Activated CD4-positive, alpha-beta T cell treated with anti-CD3 and anti-CD28 coated beads, Interleukin-2, Interleukin-6, amounts not matched to agents 100 ng/mL and 50 ng/mL, durations not matched to agents 16 hours and 8 hours (primary cell): ENCODE data around the gene TINCR.
A peak's percentile ranks its signal among the peaks of the same experiment; 100 is the strongest.

Experiments
- DNase-seq: peaks from one replicate; pipeline ENCODE4 v3.0.0-alpha.2; 2020

The TINCR gene

DNA sequence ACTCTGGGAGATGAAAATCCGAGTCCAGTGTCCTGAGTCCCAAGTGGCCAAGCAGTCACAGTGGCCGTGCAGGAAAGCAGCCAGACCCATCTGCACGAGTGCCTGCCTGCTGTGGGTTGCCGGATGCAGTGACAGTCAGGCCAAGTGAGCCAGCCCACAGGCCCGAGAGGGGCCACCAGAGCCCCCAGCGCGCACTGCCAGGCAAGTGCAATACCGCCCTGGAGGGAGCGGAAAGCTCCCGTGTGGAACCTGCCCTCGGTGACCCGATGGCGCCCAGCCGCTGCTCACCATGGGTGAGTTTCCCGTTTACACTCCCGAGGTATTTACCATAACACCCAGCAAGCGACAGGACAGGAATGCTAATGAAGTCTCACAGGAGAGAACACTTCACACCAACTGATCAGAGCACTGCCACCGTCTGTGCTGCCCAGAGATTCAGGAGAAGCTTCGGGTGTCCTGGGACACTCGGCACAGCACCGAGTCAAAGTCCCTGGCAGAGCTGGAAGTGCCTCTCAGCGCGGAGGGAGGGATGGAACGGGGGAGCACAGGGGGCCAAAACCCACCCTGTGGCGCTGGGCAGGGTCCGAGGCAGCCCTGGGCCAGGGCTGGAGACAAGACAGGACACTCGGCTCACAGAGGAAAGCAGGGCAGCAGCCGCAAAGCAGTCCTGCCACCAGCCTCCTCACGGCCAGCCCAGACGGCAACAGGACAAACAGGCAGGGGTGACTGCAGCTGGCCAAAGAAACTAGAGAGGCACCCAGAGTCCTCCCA is 21.3 kb upstream of the TINCR start:
- DNase-seq = no peak

DNA sequence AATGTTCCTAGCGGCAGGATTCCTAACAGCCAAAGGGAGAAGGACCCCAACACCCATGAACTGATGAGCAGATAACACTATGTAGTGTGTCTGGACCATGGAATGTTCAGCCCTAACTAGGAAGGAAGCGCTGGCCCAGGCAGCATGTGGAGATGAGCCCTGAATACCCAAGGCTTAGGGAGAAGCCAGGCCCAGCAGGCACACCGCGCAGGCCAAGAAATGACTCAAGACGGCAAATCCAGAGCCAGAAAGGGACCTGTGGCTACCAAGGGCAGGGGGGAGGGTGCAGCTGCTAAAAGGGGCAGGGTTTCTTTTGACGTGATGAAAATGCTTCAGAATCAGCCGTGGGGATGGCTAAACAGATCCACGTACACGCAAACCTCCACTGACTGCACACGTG is 20.7 kb upstream of the TINCR start:
- no peak for DNase-seq

GRCh38 chr19:5587661-5588060 is 19.9 kb upstream of the TINCR start:
- DNase-seq = no peak

GRCh38 chr19:5587071-5587455 is 19.3 kb upstream of the TINCR start:
- DNase-seq = no peak

DNA sequence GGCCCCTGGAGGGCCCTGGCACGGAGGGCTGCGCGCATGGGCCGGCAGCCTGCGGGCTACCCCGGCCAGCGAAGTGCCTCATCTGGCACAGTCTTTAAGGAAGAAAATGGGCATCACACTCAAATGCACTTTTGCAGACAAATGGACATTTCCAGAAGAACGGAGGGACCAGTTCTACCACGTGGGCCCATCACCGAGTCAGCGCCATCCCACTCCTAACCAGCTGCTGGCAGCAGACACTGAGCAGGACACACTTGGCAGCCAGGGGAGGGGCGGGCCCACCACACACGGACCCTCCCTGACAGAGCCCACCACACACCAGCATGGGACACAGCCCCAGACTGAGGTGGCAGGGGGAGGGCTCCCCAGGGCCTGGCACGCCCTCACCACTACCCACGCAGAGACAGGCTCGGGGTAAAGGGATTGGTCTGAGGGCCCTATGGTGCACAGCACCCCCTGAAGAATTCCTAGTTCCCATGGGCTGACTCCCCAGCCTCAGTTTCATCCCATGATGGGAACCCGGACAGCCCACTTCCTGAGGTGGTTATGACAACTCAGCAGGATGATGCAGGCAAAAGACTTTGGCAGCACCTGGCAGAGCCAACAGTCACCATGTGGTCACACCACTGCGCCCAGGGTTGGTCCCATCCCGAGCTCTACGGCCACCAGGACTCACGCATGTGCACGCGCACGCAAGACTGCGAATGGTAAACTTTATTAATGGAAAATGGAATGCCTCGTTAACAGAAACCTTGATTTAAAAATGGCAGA is 18.7 kb upstream of the TINCR start:
- DNase-seq = peak; percentile 4

- peak; percentile 25 for DNase-seq
These were observed 17.9 kb upstream of the TINCR start for GRCh38 chr19:5585461-5586299.

DNA sequence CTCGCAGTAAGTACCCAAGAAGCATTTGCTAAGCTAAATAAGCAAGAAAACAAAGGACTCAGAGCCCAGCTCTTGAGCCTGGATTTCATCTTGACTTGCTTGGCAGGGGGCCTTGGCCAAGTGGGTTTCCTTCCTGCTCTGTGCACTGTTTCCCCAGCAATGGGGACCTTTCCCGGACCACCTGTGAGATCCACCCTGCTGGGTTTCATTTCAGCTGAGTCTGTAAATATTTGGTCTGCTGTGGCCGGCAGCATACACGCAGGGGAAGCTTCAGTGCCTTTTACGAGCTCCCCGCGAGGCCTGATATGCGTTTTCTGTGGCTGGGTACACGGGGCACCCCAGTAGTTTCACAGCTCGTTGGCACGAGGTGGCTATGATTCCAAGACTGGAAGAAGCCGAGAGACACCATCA is 12.4 kb upstream of the TINCR start:
- DNase-seq = no peak

DNA sequence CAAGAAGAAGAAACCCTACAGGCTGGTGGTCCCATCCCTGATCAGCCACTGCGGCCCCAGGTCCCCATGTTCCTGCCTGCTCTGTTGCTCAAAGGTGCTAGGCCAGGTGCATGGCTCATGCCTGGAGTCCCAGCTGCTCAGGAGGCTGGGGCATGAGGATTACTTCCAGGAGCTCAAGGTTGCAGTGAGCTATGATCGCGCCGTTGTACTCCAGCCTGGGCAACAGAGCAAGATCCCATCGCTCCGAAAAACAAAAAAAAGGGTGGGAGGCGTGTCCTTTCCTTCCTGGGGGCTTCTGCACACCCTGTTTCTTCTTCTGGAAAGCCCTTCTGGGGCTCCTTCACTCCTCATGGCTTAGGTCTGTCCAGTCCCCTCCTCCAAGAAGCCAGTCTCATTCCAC is 11.9 kb upstream of the TINCR start:
- no peak for DNase-seq

DNA sequence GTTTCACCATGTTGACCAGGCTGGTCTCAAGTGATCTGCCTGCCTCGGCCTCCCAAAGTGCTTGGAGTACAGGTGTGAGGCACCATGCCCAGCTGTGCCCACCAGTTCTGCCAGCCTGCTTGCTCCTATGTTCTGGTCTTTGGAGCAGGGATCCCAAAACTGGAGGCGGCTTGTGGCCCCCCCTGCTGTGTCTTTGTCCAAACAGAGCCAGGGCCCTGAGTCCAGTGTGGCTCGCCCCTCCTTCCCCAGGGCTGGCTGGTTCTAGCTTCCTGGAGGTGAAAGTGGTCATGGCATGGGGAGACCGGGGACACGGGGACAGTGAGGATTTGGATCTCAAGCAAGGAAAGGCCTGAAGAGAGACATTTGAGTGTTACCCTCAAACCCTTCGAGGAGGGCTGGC is 11.5 kb upstream of the TINCR start:
- DNase-seq = no peak

- DNase-seq = peak; percentile 77
These were observed 10.5 kb upstream of the TINCR start for GRCh38 chr19:5578097-5578846.

DNA sequence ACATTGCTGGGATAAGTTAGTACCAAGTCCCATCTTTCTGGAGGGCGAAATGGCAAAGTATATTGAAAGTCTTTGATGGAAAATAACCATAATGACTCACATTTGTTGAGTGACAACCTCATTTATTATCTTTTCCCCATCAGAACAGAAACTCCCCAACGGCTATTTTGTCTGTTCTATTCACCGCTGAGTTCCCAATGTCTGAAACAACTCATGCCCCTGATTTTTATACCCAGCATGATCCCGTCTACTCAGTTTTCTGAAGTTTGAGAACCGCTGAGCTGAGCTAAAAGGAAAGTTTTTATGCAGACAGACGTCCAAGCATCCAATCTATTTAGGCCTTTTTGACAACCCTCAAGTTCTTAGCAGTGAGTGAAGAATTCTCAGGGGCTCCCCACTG is 7.8 kb upstream of the TINCR start:
- DNase-seq = no peak

- no peak for DNase-seq
These were observed 5.0 kb upstream of the TINCR start for GRCh38 chr19:5572556-5573286.

GRCh38 chr19:5571777-5572176 is 4.0 kb upstream of the TINCR start:
- DNase-seq = no peak

DNA sequence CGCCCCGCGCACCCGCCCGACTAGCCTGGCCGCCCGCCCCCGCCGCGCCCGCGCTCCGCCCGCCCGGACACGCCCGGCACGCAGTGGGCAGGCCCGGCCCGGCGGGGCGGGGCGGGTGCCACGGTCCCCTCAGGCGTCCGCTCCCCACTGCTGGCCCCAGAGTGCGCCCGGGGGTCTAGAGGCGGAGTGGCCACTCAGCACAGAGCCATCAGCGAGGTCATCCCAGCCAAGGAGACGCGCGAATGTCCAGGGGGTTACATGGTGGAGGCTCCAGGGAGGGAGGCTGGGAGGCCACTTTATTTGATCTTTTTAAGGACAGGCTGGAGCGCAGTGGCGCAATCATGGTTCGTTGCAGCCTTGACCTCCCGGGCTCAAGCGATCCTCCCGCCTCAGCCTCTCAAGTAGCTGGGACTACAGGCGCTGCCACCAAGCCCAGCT is 236 bp upstream of the TINCR start:
- no peak for DNase-seq

DNA sequence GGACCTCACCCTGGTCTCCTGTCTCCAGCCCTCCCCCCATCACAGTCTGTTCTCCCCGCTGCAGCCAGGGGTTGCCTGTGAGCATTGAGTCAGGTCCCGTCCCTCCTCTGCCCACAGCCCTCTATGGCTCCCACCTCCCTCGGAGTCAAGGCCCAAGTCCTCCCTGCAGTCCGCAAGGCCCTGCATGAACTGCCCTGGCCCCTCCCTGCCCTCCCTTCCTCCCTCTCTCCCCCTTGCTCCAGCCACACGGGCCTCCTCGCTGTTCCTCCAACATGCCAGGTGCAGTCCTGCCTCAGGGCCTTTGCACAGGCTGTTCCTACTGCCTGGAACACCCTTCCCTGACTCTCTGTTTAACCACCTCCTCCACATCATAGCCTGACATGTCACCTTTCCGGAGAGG is 2.8 kb downstream of the TINCR start:
- no peak for DNase-seq

DNA sequence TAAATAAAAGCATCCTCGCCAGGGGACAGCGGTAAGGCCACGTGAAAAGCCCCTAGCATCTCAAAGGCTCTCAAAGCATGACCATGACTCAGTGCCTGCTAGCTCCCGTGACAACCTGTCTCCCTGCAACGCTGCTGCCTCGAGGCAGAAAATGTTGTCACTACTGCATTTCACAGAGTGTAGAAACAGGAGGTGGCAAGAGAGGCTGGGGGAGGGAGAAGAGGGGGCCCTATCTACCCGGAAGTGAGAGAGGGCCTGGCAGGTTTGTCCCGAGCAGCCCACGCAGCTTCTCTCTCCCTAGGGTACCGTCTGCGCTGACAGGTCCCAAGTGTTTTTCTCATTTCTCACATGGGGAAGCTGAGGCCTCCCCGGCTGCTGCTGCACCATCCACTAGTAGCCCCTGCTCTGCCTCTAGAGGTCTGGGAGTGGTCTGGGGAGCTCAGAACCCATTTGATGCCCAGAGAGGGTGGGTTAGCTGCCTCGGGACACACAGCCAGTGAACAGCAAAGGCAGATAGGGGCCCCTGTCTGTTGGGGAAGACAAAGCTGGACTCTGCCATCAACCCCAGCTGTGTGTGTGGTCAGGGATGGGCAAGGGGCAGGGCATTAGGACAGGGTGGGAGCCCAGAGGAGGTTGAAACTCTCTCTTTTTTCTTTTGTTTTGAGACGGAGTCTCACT is 3.7 kb downstream of the TINCR start:
- DNase-seq = no peak

GRCh38 chr19:5563008-5563431 is 4.7 kb downstream of the TINCR start:
- no peak for DNase-seq

GRCh38 chr19:5562280-5562679 is 5.5 kb downstream of the TINCR start:
- DNase-seq = no peak

GRCh38 chr19:5561559-5561958 is 6.2 kb downstream of the TINCR start:
- DNase-seq = no peak

DNA sequence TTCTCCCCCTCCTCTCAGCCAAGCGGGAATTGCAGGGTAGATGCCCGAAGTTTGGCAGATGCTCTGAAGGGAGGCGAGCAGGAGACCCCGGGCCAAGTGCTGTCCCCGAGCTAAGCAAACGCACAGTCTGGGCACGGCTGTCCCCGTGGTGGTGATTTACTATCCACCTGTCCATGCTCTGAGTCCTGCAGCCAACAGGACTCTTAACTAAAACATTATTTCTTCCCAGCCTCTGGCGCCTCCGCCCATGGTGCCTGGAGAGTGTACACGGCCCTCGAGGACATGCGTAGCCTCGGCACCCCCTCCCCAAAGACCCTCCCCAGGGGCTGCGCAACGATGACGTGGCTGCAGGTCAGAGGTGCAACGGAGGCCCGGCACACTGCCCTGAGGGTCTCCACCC is 7.6 kb downstream of the TINCR start:
- DNase-seq = no peak

- no peak for DNase-seq
These were observed 8.0 kb downstream of the TINCR start for GRCh38 chr19:5559804-5560133.
